ENCODE data around the gene MYPOP. TPM values are rescaled to one million over a fixed set of nuclear protein-coding genes. Genes with fewer than 3 reads are reported as not detected.
A peak's percentile ranks its signal among the peaks of the same experiment; 100 is the strongest.

The MYPOP gene
- total RNA-seq, 2 experiments from 2014 or later, result 10.4 to 11.3 TPM

- ATAC-seq, result no peak
- DNase-seq, result no peak
- peaks cover 6% of the 10 kb centered on the region for H3K36me3 Mint-ChIP-seq (ENCODE audit: low read depth)
- H3K4me3 Mint-ChIP-seq, result no peak overlapping the region
- POLR2A ChIA-PET, result interaction anchor here (0.6 kb wide), 1 partner anchor 121 kb away, joined by 3 read pairs; no protein-coding TSS in a partner anchor
- no peaks in the 10 kb centered on the region for H3K9me3 Mint-ChIP-seq (ENCODE audit: insufficient read depth)
- CTCF ChIA-PET, result interaction anchor here (0.7 to 0.9 kb wide), 3 partner anchors 14 to 154 kb away, joined by 3 read pairs; no protein-coding TSS in a partner anchor
- peaks cover 22% of the 10 kb centered on the region for H3K4me1 Mint-ChIP-seq (ENCODE audit: low read depth)
- peaks cover 24% of the 10 kb centered on the region for H3K27me3 Mint-ChIP-seq (ENCODE audit: low read depth)
- H3K27ac Mint-ChIP-seq, result no peak overlapping the region
Measured at GRCh38 chr19:45866400-45867176, 35.8 kb downstream of the MYPOP start.

GRCh38 chr19:45865269-45865948, 37.0 kb downstream of the MYPOP start:
- CTCF ChIA-PET, result interaction anchor here (0.9 to 3.9 kb wide), 6 partner anchors 14 to 96 kb away, joined by 3 to 29 read pairs (median 20); partner anchors contain the start of genes IRF2BP1 and SIX5
- H3K27me3 Mint-ChIP-seq (ENCODE audit: low read depth), result peaks cover 24% of the 10 kb centered on the region
- H3K27ac Mint-ChIP-seq, result no peak overlapping the region
- no peak overlapping the region for H3K4me3 Mint-ChIP-seq
- H3K4me1 Mint-ChIP-seq (ENCODE audit: low read depth), result peaks cover 29% of the 10 kb centered on the region
- POLR2A ChIA-PET, result no interaction called here
- no peak for ATAC-seq
- H3K36me3 Mint-ChIP-seq (ENCODE audit: low read depth), result peaks cover 8% of the 10 kb centered on the region
- H3K9me3 Mint-ChIP-seq (ENCODE audit: insufficient read depth), result no peaks in the 10 kb centered on the region
- DNase-seq, result no peak

DNA sequence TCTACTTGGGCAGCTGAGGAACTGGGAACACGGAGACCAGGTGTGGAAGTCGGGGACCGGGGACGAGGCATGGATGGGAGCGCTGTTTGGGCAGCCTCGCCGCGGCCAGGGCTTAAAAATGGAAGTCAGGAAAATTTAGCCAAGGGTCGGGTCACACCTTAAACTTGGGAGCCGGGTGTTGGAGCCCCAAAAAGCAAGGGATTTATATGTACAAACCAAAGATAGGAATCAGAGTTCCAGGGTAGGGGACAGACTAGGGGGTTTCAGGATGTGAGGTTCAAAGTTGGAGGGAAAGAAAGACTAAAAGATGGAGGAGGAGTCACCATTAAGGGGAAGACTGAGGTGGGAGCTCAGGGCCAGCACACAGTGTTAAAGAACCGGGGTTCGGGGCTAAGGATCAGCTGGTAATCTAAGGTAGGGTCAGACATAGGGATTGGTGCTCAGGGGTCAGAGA, 37.8 kb downstream of the MYPOP start:
- peaks cover 30% of the 10 kb centered on the region for H3K4me1 Mint-ChIP-seq (ENCODE audit: low read depth)
- no peaks in the 10 kb centered on the region for H3K9me3 Mint-ChIP-seq (ENCODE audit: insufficient read depth)
- ChIA-PET POLR2A (interaction anchor here (0.7 to 2.1 kb wide), 2 partner anchors 22 to 130 kb away, joined by 3 to 11 read pairs; partner anchors contain the start of gene IRF2BP1), CTCF (interaction anchor here (1.5 to 3.9 kb wide), 7 partner anchors 15 to 95 kb away, joined by 4 to 29 read pairs (median 19); partner anchors contain the start of genes IRF2BP1, MYPOP and SIX5)
- H3K27ac Mint-ChIP-seq, result peak overlapping the region; percentile 49
- DNase-seq (no peak), ATAC-seq (no peak)
- peak overlapping the region; percentile 38 for H3K4me3 Mint-ChIP-seq
- H3K36me3 Mint-ChIP-seq (ENCODE audit: low read depth), result peaks cover 10% of the 10 kb centered on the region
- H3K27me3 Mint-ChIP-seq (ENCODE audit: low read depth), result peaks cover 24% of the 10 kb centered on the region

DNA sequence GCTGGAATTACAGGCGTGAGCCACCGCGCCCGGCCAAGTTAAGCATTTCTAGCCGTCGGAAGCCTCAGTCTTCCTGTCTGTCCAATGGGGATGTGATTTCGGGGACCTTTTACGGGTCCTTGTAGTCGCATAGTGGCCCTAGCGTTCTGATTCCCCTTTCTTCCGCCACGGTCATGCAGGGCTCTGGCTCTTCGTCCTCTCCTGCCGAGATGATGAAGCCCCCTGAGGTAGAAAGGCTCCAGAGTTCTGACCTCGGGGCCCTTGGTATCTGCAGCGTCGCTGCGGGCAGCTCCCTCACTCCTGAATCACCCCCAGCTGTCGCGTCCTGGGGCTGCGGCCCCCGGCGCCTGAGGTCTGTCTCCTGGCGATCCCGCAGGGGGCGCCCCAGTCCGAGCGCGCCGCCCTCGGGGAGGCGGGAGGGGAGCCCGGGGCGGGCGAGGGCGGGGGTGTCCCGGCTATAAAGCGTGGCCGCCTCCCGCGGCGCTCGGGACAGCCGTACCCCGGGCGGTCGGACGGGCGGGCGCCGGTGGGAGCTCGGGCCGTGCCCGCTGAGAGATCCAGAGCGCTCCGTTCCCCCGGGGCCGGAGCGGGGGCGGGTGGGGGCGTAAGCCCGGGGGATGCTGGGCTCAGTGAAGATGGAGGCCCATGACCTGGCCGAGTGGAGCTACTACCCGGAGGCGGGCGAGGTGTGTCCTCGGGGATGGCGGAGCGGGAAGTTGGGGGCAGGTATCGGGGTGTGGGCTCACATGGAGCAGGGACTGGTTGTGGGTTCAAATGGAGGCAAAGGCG, 38.4 kb downstream of the MYPOP start, which contains the start of gene FOXA3:
TSS of gene FOXA3 (plus strand) at position 487 of the 789 bp plus-strand sequence. CDS start at position 618, 131 bp downstream.
- ChIA-PET POLR2A (interaction anchor here (0.6 to 2.1 kb wide), 6 partner anchors 23 to 862 kb away, joined by 3 to 11 read pairs (median 4); partner anchors contain the start of genes IRF2BP1 and MYPOP), CTCF (interaction anchor here (0.7 to 3.9 kb wide), 16 partner anchors 15 to 171 kb away, joined by 3 to 29 read pairs (median 5); partner anchors contain the start of genes IRF2BP1, MYPOP, QPCTL and SIX5)
- peak within 1 kb of the TSS; percentile 98 for H3K27ac Mint-ChIP-seq
- H3K4me3 Mint-ChIP-seq, result peak within 1 kb of the TSS; percentile 87
- ATAC-seq (peak; percentile 26), DNase-seq (peak; percentile 59)
- H3K4me1 Mint-ChIP-seq (ENCODE audit: low read depth), result peaks cover 30% of the 10 kb centered on the region
- H3K9me3 Mint-ChIP-seq (ENCODE audit: insufficient read depth), result no peaks in the 10 kb centered on the region
- H3K27me3 Mint-ChIP-seq (ENCODE audit: low read depth), result peaks cover 24% of the 10 kb centered on the region
- H3K36me3 Mint-ChIP-seq (ENCODE audit: low read depth), result peaks cover 14% of the 10 kb centered on the region

DNA sequence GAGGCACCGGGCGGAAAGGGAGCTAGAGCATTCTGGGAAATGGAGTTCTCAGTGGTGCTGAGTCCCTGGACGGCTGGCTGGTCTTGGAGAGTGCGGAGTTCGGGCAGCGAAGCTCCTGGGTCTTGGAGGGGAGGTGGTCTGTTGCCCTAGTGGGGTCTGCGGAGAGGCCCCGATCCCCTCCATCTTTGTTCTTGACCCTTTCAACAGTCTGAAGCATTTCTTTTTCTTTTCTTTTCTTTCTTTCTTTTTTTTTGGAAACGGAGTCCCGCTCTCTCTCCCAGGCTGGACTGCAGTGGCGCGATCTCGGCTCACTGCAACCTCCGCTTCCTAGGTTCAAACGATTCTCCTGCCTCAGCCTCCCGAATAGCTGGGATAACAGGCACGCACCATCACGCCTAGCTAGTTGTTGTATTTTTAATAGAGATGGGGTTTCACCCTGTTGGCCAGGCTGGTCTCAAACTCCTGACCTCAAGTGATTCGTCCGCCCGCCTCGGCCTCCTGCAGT, 39.0 kb downstream of the MYPOP start:
- Mint-ChIP-seq H3K9me3 (ENCODE audit: insufficient read depth) (no peaks in the 10 kb centered on the region), H3K36me3 (ENCODE audit: low read depth) (peaks cover 19% of the 10 kb centered on the region), H3K4me1 (ENCODE audit: low read depth) (peaks cover 30% of the 10 kb centered on the region), H3K4me3 (peak overlapping the region; percentile 87), H3K27me3 (ENCODE audit: low read depth) (peaks cover 24% of the 10 kb centered on the region), H3K27ac (peak overlapping the region; percentile 98)
- CTCF ChIA-PET, result interaction anchor here (0.7 to 3.9 kb wide), 16 partner anchors 14 to 170 kb away, joined by 3 to 29 read pairs (median 5); partner anchors contain the start of genes IRF2BP1, MYPOP, QPCTL and SIX5
- no peak for ATAC-seq
- POLR2A ChIA-PET, result interaction anchor here (0.6 to 2.1 kb wide), 5 partner anchors 23 to 861 kb away, joined by 3 to 11 read pairs (median 5); partner anchors contain the start of genes IRF2BP1 and MYPOP
- DNase-seq, result no peak

GRCh38 chr19:45862564-45863334, 39.7 kb downstream of the MYPOP start, which contains the start of gene SYMPK:
SYMPK (minus strand) TSS chr19:45863147; CDS start chr19:45854495, 8,652 bp downstream.
- Mint-ChIP-seq H3K27me3 (ENCODE audit: low read depth) (peaks cover 24% of the 10 kb centered on the region), H3K27ac (peak within 1 kb of the TSS; percentile 98), H3K36me3 (ENCODE audit: low read depth) (peaks cover 24% of the 10 kb centered on the region), H3K9me3 (ENCODE audit: insufficient read depth) (no peaks in the 10 kb centered on the region), H3K4me1 (ENCODE audit: low read depth) (peaks cover 33% of the 10 kb centered on the region), H3K4me3 (peak within 1 kb of the TSS; percentile 87)
- DNase-seq, result peak; percentile 99
- CTCF ChIA-PET, result interaction anchor here (0.7 to 3.9 kb wide), 16 partner anchors 13 to 170 kb away, joined by 3 to 29 read pairs (median 5); partner anchors contain the start of genes IRF2BP1, MYPOP, QPCTL and SIX5
- POLR2A ChIA-PET, result interaction anchor here (0.6 to 2.1 kb wide), 5 partner anchors 24 to 861 kb away, joined by 3 to 11 read pairs (median 5); partner anchors contain the start of genes IRF2BP1 and MYPOP
- peak; percentile 96 for ATAC-seq

- H3K27ac Mint-ChIP-seq, result peak overlapping the region; percentile 98
- peaks cover 33% of the 10 kb centered on the region for H3K4me1 Mint-ChIP-seq (ENCODE audit: low read depth)
- peak overlapping the region; percentile 87 for H3K4me3 Mint-ChIP-seq
- POLR2A ChIA-PET, result interaction anchor here (0.9 to 2.1 kb wide), 2 partner anchors 24 kb away, joined by 3 to 11 read pairs; partner anchors contain the start of gene IRF2BP1
- CTCF ChIA-PET, result interaction anchor here (1.5 to 3.9 kb wide), 5 partner anchors 13 to 93 kb away, joined by 4 to 29 read pairs (median 9); partner anchors contain the start of genes IRF2BP1 and SIX5
- H3K36me3 Mint-ChIP-seq (ENCODE audit: low read depth), result peaks cover 24% of the 10 kb centered on the region
- peaks cover 24% of the 10 kb centered on the region for H3K27me3 Mint-ChIP-seq (ENCODE audit: low read depth)
- DNase-seq, result no peak
- no peak for ATAC-seq
- no peaks in the 10 kb centered on the region for H3K9me3 Mint-ChIP-seq (ENCODE audit: insufficient read depth)
Measured at GRCh38 chr19:45862271-45862563, 40.2 kb downstream of the MYPOP start.

DNA sequence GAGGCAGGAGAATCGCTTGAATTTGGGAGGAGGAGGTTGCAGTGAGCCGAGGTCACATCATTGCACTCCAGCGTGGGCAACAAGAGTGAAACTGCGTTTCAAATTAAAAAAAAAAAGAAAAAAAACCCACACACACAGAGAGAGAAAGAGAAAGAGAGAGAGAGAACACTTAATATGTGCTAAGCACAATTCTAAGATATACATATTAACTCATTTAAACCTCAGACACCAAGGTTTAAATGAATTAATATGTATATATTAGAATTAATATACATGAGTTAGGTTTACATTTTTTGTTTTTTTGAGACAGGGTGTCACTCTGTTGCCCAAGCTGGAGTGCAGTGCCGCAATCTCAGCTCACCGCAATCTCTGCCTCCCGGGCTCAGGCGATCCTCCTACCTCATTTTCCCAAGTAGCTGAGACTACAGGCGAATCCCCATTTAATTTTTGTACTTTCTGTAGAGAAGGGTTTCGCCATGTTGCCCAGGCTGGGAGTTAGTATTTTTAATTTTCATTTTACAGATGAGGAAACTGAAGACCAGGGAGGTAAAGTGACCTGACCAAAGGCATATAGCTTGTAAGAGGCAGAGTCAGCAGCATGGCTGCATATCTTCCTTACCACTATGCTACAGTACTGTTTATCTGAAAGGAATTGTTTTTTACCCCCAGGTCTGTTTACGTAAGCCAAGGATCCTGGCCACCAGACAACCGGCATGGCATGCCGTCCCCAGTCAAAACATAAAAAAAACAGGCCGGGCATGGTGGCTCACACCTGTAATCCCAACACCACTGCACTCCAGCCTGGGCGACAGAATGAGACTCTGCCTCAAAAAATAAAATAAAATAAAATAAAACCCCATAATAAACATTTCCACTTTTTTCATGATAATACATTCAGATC, 41.8 kb downstream of the MYPOP start:
- Mint-ChIP-seq H3K9me3 (ENCODE audit: insufficient read depth) (no peaks in the 10 kb centered on the region), H3K27me3 (ENCODE audit: low read depth) (peaks cover 21% of the 10 kb centered on the region), H3K27ac (no peak overlapping the region), H3K36me3 (ENCODE audit: low read depth) (peaks cover 26% of the 10 kb centered on the region), H3K4me3 (peak overlapping the region; percentile 31), H3K4me1 (ENCODE audit: low read depth) (peaks cover 33% of the 10 kb centered on the region)
- POLR2A ChIA-PET, result interaction anchor here (1.0 kb wide), 1 partner anchor 14 kb away, joined by 4 read pairs; no protein-coding TSS in a partner anchor
- CTCF ChIA-PET, result interaction anchor here (1.4 to 2.6 kb wide), 4 partner anchors 42 to 91 kb away, joined by 3 to 9 read pairs (median 4); partner anchors contain the start of genes MYPOP and SIX5
- DNase-seq (no peak), ATAC-seq (no peak)

DNA sequence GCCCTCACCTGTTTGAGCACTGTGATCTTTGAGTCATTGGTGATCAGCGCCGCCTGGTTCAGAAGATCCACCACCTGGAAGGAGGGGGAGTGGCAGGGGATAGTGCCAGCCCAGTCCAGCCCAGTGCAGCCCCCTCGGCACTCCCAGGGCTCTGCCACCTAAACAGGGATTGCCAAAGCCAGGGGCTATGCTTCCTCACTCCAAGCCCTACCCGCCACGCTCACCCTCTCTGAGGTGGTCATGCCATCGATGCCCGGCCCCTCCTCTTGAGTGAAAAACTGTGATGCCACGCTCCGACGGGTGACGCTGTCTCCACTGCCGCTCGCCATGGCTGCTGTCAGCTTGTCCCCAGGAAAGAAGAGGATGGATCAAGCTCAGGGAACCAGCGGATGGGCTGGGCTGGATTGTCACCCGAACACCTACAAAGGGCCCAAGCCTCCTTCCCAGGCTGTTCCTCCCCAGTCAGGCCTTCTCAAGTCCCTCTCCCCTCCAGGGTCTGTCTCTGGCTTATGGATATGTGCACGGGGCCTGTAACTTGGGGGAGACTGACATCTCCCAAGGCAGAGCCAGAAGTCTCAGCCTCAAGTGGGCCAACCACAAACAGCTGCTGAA, 48.1 kb downstream of the MYPOP start:
- peaks cover 3% of the 10 kb centered on the region for H3K4me1 Mint-ChIP-seq (ENCODE audit: low read depth)
- ATAC-seq, result no peak

More for the DNA sequence above, 48.1 kb downstream of the MYPOP start:
- no peak overlapping the region for H3K4me3 Mint-ChIP-seq
- ChIA-PET CTCF (no interaction called here), POLR2A (interaction anchor here (0.6 kb wide), 1 partner anchor 32 kb away, joined by 3 read pairs; no protein-coding TSS in a partner anchor)
- DNase-seq, result no peak
- H3K36me3 Mint-ChIP-seq (ENCODE audit: low read depth), result peaks cover 44% of the 10 kb centered on the region
- H3K9me3 Mint-ChIP-seq (ENCODE audit: insufficient read depth), result no peaks in the 10 kb centered on the region
- no peaks in the 10 kb centered on the region for H3K27me3 Mint-ChIP-seq (ENCODE audit: low read depth)
- H3K27ac Mint-ChIP-seq, result no peak overlapping the region
